Measurements from ENCODE around the gene ARMC3.
A peak's percentile ranks its signal among the peaks of the same experiment; 100 is the strongest.
"Not testable (repeated sequence)": the region's sequence is repeated elsewhere in the genome, so short reads cannot be mapped to it uniquely, and the experiment has no call there.

The ARMC3 gene

DNA sequence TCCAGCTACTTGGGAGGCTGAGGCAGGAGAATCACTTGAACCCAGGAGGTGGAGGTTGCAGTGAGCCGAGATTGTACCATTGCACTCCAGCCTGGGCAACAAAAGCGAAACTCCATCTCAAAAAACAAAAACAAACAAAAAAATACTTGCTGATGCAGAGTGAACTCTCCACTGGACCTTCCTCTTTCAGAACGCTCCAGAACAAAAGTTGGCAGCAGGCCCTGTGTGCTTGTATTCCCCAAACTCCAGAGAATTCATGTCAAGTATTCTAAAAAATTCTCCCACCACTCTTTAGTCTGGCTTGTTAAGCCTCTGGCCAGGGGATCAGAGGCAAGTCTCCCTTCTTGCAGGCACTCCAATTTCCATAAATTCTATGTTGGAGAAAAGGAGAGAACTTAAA, 144.7 kb downstream of the ARMC3 start:
- not testable (repeated sequence) for DNase-seq (ENCODE audit: low read depth)

DNA sequence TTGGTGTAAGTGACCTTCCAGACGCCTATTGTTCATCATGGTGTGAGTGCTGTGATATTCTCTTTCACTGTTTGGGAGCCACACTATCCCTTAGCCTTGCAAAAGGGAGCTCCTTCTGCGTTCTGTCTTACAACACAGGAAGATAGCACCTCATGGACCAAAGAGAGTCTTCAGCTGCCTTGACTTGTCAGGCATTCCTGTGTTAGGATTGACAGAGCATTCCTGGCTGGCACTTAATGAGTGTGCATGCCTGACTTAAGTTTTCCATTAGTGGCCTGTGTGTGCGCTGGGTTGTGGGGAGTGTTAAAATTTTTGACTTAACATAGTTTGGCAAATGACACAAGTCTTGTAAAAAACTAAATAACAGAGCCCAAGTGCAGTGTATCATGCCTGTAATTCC, 145.7 kb downstream of the ARMC3 start:
- DNase-seq (ENCODE audit: low read depth) = no peak

DNA sequence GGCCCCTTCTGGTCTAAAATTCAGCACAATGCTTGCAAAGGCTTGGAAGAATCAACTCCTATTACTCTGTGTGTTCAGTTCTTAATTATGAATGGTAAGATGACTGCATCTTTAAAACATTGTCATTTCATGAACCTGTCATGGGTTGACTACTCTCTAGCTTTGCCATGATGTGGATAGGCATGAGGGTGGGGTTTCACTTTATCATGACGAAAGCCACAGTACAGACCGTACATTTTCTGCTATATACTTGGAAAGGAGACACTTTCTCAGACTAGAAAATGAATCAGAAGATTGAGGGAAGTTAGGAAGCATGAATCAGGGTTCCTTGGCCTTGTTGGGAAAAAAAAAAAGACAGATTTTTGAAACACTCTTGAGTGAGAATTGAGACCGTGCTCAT, 147.8 kb downstream of the ARMC3 start:
- DNase-seq (ENCODE audit: low read depth) = no peak

- no peak for DNase-seq (ENCODE audit: low read depth)
Observed at GRCh38 chr10:23078114-23078513, 150.3 kb downstream of the ARMC3 start.

GRCh38 chr10:23079700-23080099, 151.8 kb downstream of the ARMC3 start:
- no peak for DNase-seq (ENCODE audit: low read depth)

DNA sequence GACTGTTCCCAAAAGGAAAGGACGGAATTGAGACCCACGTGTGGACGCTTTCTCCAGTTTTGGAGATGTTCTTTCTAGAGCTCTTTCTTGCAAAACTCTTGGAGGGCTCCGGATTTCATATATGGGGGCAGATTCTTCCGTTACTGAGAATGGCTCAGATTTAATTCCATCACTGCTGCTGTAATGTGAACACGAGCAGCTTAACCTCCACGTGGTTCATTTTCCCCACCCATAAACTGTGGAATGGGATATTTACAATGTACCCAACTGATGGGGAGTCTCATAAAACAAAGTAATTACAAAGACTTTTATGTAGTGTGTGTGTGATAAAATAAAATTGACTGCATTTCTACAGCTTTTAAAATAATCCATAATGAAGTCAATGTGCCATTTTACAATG, 152.4 kb downstream of the ARMC3 start:
- no peak for DNase-seq (ENCODE audit: low read depth)

DNA sequence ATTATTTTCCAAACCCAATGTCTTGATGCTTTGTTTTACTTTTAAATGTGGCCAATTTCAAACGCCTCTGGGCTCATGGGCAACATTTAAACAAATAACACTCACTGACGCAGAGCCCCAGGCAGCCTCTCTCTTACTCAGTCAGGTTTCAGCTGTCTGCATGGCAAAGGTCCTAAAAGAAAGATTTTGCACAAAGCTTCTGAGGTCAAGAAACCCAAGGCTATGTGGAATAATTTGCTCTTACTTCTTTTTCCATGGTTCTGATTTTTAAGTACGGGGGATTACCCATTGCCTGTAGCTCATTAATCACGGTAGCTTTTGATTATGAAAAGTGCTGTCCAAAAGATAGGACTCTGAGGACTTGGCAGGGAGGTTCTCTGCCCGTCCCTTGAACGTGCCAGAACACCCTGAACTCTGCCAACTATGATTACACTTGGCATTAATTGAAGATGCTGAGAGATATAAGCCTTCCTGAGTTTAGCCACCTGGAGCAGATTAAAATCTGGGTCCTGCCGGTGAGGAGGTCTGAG, 153.4 kb downstream of the ARMC3 start:
- no peak for DNase-seq (ENCODE audit: low read depth)

GRCh38 chr10:23081891-23082290, 154.0 kb downstream of the ARMC3 start:
- peak; percentile 28 for DNase-seq (ENCODE audit: low read depth)

Data from iris pigment epithelial cell (primary cell).